Measurements from ENCODE around the gene RNF169.

Gene RNF169

GRCh38 chr11:74791333-74792100, 42.9 kb downstream of the RNF169 start:
- TF ChIP-seq, protein P1, sequence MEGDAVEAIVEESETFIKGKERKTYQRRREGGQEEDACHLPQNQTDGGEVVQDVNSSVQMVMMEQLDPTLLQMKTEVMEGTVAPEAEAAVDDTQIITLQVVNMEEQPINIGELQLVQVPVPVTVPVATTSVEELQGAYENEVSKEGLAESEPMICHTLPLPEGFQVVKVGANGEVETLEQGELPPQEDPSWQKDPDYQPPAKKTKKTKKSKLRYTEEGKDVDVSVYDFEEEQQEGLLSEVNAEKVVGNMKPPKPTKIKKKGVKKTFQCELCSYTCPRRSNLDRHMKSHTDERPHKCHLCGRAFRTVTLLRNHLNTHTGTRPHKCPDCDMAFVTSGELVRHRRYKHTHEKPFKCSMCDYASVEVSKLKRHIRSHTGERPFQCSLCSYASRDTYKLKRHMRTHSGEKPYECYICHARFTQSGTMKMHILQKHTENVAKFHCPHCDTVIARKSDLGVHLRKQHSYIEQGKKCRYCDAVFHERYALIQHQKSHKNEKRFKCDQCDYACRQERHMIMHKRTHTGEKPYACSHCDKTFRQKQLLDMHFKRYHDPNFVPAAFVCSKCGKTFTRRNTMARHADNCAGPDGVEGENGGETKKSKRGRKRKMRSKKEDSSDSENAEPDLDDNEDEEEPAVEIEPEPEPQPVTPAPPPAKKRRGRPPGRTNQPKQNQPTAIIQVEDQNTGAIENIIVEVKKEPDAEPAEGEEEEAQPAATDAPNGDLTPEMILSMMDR (IDR thresholded peaks at IDR 0.05; ENCODE audit: insufficient read depth, missing control alignments), result no peak
- FAIRE-seq (no peak), DNase-seq (ENCODE audit: insufficient read length, low spot score) (no peak)

DNA sequence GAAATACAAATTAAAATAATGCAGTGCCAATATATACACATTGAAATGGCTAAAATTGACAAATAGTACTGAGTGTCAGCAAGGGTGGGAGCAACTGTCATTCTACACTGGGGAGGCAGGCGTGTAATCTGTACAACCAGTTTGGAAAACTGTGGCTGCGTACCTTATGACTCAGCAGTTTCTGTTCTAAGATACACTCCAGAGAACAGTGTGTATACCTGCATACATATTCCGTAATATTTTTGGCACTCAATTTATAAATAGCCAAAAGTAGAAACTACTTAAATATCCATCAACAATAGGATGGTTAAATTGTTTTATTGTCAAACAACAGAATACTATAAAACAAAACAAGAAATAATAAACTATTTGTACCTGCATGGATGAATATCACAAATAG, 57.6 kb downstream of the RNF169 start:
- no peak for DNase-seq (ENCODE audit: insufficient read length, low spot score)
- no peak for FAIRE-seq
- TF ChIP-seq, protein P1 (IDR thresholded peaks at IDR 0.05; ENCODE audit: insufficient read depth, missing control alignments), result no peak

- FAIRE-seq, result no peak
- DNase-seq (ENCODE audit: insufficient read length, low spot score), result no peak
- TF ChIP-seq, protein P1 (IDR thresholded peaks at IDR 0.05; ENCODE audit: insufficient read depth, missing control alignments), result no peak
Measured at GRCh38 chr11:74809801-74810200, 61.2 kb downstream of the RNF169 start.

- TF ChIP-seq, protein P1 (IDR thresholded peaks at IDR 0.05; ENCODE audit: insufficient read depth, missing control alignments), result no peak
- no peak for FAIRE-seq
- no peak for DNase-seq (ENCODE audit: insufficient read length, low spot score)
Measured at GRCh38 chr11:74815966-74816365, 67.3 kb downstream of the RNF169 start.

DNA sequence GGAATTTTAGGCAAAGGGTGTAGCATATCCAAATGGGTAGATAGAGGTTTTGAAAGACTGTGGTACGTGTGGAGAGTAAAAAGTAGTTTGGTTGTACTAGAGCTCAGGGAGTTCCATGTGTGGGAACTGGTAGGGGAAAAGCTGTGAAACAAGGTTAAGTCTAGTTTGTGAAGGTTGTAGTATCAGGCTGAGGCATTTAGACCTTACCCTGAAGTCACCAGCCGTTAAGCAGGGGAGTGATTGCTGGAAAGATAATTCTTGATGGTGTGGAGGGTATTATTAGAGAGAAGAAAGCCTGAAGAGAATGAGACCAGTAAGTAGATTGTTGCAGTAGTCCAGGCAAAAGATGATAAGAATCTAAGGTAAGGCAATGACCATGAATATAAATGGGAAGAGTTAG, 68.0 kb downstream of the RNF169 start:
- TF ChIP-seq, protein P1 (IDR thresholded peaks at IDR 0.05; ENCODE audit: insufficient read depth, missing control alignments), result no peak
- DNase-seq (ENCODE audit: insufficient read length, low spot score) (no peak), FAIRE-seq (no peak)

- FAIRE-seq (no peak), DNase-seq (ENCODE audit: insufficient read length, low spot score) (no peak)
- TF ChIP-seq, protein P1 (IDR thresholded peaks at IDR 0.05; ENCODE audit: insufficient read depth, missing control alignments), result no peak
Measured at GRCh38 chr11:74818283-74818946, 69.8 kb downstream of the RNF169 start.

- FAIRE-seq (no peak), DNase-seq (ENCODE audit: insufficient read length, low spot score) (no peak)
- TF ChIP-seq, protein P1 (IDR thresholded peaks at IDR 0.05; ENCODE audit: insufficient read depth, missing control alignments), result no peak
Measured at GRCh38 chr11:74819400-74819799, 70.8 kb downstream of the RNF169 start.
